ENCODE measurements around the gene PDIA5. TPM values are rescaled to one million over a fixed set of nuclear protein-coding genes. Genes with fewer than 3 reads are reported as not detected.

Gene PDIA5
- total RNA-seq, 1 experiment from 2014 or later, result 41.5 TPM

DNA sequence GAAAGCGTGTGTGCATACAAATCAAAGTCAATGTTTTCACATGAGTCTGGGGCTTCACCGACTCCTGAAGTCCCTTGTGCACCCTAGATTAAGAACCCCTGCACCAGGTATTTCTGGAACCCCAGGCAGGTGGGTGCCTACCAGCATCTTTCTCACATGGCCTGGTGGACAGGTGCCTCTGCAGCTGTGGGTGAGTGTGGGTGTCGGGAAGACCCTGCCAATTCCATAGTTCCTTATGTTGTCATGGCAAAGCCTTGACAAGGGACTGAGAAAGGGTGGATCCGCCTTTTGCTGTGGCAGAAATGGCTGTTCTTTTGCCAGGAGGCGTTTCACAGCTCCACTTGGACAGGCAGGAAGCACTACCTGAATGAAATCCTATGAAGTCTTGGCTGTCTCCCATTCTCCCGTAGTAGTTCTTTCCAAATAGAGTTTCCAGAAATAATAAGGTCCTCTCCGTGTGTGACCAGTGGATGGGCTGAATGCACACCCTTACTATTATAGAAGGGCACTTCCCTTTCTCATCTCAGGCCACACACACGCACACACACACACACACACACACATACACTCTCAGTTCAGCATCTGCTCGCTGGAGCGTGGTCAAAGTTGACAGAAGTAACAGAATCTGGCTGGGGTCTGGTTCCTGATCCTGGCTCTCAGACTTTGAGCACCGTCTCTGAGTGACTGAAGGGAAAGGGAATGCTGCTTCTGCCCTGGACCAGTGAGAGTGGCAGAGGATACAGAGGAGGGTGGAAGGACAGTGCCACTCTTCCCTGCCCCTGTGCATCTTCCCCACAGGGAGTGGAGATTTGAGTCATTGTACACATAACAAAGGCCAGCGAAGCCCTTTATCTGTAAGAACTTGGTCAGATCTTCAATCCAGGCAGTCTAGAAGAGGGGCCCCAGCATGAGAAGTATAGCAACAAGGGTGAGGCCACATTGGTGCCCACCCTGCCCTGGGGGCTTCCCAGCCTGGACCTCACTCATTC is 38.7 kb downstream of the PDIA5 start:
- H3K9me3 Mint-ChIP-seq, result no peaks in the 10 kb centered on the region
- ChIA-PET CTCF (no interaction called here), POLR2A (no interaction called here)
- peaks cover 66% of the 10 kb centered on the region for H3K36me3 Mint-ChIP-seq
- no peaks in the 10 kb centered on the region for H3K27me3 Mint-ChIP-seq (ENCODE audit: low read depth)
- H3K27ac Mint-ChIP-seq, result no peak overlapping the region
- 0 out of 2 replicates have a peak, but pooled peaks cover 2% of the 10 kb centered on the region for H3K4me1 Mint-ChIP-seq
- DNase-seq (ENCODE audit: low spot score) (no peak), ATAC-seq (no peak)
- H3K4me3 Mint-ChIP-seq, result no peak overlapping the region
- TF ChIP-seq FOXP4 (CRISPR knock-in tag; IDR thresholded peaks at IDR 0.05), result no peak
- no peak for TF ChIP-seq GTF2I (CRISPR knock-in tag; conservative IDR thresholded peaks at IDR 0.05)
- TF ChIP-seq FOXJ3 (CRISPR knock-in tag; IDR thresholded peaks at IDR 0.05; ENCODE audit: borderline replicate concordance), result no peak
- TF ChIP-seq ZNF121 (CRISPR knock-in tag; IDR thresholded peaks at IDR 0.05), result no peak
- TF ChIP-seq ESRRA (CRISPR knock-in tag; IDR thresholded peaks at IDR 0.05; ENCODE audit: borderline replicate concordance), result no peak
- TF ChIP-seq RELA (CRISPR knock-in tag; IDR thresholded peaks at IDR 0.05; ENCODE audit: borderline replicate concordance), result no peak
- TF ChIP-seq, protein P1, sequence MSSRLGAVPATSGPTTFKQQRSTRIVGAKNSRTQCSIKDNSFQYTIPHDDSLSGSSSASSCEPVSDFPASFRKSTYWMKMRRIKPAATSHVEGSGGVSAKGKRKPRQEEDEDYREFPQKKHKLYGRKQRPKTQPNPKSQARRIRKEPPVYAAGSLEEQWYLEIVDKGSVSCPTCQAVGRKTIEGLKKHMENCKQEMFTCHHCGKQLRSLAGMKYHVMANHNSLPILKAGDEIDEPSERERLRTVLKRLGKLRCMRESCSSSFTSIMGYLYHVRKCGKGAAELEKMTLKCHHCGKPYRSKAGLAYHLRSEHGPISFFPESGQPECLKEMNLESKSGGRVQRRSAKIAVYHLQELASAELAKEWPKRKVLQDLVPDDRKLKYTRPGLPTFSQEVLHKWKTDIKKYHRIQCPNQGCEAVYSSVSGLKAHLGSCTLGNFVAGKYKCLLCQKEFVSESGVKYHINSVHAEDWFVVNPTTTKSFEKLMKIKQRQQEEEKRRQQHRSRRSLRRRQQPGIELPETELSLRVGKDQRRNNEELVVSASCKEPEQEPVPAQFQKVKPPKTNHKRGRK (CRISPR knock-in tag; IDR thresholded peaks at IDR 0.05; ENCODE audit: borderline replicate concordance), result no peak
- TF ChIP-seq IRF2 (CRISPR knock-in tag; IDR thresholded peaks at IDR 0.05; ENCODE audit: borderline replicate concordance, low read depth), result no peak
- no peak for TF ChIP-seq NR2C2 (CRISPR knock-in tag; IDR thresholded peaks at IDR 0.05)
- TF ChIP-seq, protein P2, sequence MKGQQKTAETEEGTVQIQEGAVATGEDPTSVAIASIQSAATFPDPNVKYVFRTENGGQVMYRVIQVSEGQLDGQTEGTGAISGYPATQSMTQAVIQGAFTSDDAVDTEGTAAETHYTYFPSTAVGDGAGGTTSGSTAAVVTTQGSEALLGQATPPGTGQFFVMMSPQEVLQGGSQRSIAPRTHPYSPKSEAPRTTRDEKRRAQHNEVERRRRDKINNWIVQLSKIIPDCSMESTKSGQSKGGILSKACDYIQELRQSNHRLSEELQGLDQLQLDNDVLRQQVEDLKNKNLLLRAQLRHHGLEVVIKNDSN (CRISPR knock-in tag; IDR thresholded peaks at IDR 0.05), result no peak

DNA sequence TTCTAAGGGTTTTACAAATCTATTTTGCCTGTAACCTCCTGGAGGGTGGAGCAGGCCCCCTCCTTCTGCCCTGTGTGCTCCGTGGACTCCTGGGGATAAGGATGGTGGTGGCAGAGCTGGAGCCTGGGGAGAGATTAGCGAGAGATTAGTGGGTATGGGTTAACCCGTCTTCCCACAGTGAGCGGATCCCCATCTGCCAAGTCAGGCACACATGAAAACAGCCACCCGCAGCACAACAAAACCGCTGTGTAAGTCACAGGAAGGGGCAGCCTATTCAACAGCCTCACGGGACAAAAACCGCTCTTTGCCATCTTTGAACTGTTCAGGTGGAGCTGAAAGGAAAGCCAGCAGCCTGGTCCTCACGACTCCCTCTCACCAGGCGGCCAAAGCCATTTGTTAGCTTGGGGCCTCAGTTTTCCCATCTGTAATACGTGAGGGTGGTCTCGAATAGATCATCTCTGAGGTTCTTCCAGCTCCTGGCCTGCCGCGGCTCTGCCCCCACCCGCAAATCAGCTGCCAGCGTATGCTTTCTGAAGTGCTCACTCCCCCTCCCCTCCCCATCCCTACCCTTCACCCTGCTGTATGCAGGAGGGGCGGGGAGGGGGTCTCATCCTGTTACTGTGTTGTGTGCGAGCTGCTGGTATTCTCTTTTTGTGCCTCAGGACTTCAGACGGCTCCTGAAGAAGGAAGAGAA is 43.6 kb downstream of the PDIA5 start:
- Mint-ChIP-seq H3K27me3 (ENCODE audit: low read depth) (no peaks in the 10 kb centered on the region), H3K36me3 (peaks cover 48% of the 10 kb centered on the region), H3K9me3 (no peaks in the 10 kb centered on the region), H3K4me1 (peaks cover 7% of the 10 kb centered on the region), H3K27ac (no peak overlapping the region), H3K4me3 (no peak overlapping the region)
- DNase-seq (ENCODE audit: low spot score) (no peak), ATAC-seq (no peak)
- POLR2A ChIA-PET, result no interaction called here
- CTCF ChIA-PET, result interaction anchor here (0.6 kb wide), 2 partner anchors 198 to 365 kb away, joined by 3 read pairs; no protein-coding TSS in a partner anchor
- TF ChIP-seq FOXP4 (CRISPR knock-in tag; IDR thresholded peaks at IDR 0.05) (no peak), ZNF423 (CRISPR knock-in tag; IDR thresholded peaks at IDR 0.05) (0 out of 2 replicates have a peak, but pooled peaks have one; percentile 14)

DNA sequence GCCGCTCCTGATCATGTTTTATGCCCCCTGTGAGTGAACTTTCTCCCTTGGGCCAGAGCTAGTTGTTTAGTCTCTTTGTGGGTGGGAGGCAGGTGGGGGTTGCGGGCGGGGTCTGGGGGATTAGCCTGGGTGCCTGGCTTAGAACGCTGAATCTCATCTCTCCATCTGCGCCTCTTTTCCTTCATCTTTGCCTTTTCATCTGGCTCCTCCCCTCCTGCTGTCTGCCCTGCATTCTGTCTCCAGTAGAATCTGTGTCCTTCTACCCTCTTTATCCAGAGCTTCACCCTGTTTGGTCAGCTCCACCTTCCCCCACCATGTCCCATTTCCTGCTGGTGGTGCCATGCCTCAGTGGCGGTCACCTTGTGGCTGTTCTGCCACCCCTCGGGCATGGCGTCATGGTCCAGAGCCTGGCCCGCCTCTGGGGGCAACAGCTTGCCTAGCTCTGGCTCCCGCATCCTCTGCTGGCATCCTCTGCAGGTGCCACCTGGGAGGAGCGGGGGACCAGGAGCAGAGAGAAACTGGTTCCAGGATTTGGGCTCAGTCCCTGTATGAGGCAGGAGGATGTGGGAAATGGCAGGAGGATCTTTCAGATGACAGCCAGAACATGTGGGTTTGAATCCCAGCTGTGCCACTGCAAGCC is 44.3 kb downstream of the PDIA5 start:
- H3K27me3 Mint-ChIP-seq (ENCODE audit: low read depth), result no peaks in the 10 kb centered on the region
- no peak for DNase-seq (ENCODE audit: low spot score)
- ATAC-seq, result no peak
- no peak overlapping the region for H3K27ac Mint-ChIP-seq
- H3K9me3 Mint-ChIP-seq, result no peaks in the 10 kb centered on the region
- POLR2A ChIA-PET, result no interaction called here
- CTCF ChIA-PET, result interaction anchor here (0.6 to 2.0 kb wide), 4 partner anchors 12 to 365 kb away, joined by 3 to 6 read pairs (median 4); no protein-coding TSS in a partner anchor
- H3K4me3 Mint-ChIP-seq, result no peak overlapping the region
- H3K4me1 Mint-ChIP-seq, result peaks cover 7% of the 10 kb centered on the region
- peaks cover 47% of the 10 kb centered on the region for H3K36me3 Mint-ChIP-seq
- TF ChIP-seq, protein P1 (CRISPR knock-in tag; IDR thresholded peaks at IDR 0.05; ENCODE audit: borderline replicate concordance), result no peak
- no peak for TF ChIP-seq CREM (CRISPR knock-in tag; IDR thresholded peaks at IDR 0.05)
- TF ChIP-seq SMAD3 (CRISPR knock-in tag; IDR thresholded peaks at IDR 0.05; ENCODE audit: borderline replicate concordance), result no peak
- no peak for TF ChIP-seq TP53 (CRISPR knock-in tag; IDR thresholded peaks at IDR 0.05)
- TF ChIP-seq, protein P3, sequence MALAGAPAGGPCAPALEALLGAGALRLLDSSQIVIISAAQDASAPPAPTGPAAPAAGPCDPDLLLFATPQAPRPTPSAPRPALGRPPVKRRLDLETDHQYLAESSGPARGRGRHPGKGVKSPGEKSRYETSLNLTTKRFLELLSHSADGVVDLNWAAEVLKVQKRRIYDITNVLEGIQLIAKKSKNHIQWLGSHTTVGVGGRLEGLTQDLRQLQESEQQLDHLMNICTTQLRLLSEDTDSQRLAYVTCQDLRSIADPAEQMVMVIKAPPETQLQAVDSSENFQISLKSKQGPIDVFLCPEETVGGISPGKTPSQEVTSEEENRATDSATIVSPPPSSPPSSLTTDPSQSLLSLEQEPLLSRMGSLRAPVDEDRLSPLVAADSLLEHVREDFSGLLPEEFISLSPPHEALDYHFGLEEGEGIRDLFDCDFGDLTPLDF (CRISPR knock-in tag; IDR thresholded peaks at IDR 0.05), result no peak
- TF ChIP-seq IRF2 (CRISPR knock-in tag; IDR thresholded peaks at IDR 0.05; ENCODE audit: borderline replicate concordance, low read depth), result no peak
- no peak for TF ChIP-seq SOX15 (CRISPR knock-in tag; IDR thresholded peaks at IDR 0.05)
- no peak for TF ChIP-seq USF2 (CRISPR knock-in tag; IDR thresholded peaks at IDR 0.05)

Data from WTC11 (cell line).